ENCODE measurements around the gene POLG2. TPM values are rescaled to one million over a fixed set of nuclear protein-coding genes. Genes with fewer than 3 reads are reported as not detected.
A peak's percentile ranks its signal among the peaks of the same experiment; 100 is the strongest.

POLG2 gene
- total RNA-seq, 6 experiments from 2014 or later: 6.5 to 11.8 (median 7.3) TPM

DNA sequence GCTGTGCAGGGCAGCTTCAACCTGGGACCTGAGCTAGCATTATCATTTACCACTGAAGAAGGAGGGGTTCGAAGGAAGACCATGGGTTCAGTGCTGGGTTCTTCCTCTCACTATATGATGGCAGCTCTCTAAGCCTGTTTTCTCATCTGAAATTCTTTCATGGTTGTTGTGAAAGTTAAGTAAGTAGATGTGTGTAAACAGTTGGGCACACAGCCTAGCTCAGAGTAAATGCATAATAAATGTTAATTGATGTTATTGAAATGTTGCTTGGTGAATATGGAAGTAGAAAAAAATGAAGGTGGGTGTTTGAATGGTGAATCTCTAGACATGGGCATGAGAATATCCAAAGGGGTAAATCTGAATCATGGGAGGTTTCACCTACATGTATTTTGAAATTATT is 19.0 kb upstream of the POLG2 start:
- no peaks in the 10 kb centered on the region for H3K9me3 Mint-ChIP-seq
- TF ChIP-seq, protein P1, sequence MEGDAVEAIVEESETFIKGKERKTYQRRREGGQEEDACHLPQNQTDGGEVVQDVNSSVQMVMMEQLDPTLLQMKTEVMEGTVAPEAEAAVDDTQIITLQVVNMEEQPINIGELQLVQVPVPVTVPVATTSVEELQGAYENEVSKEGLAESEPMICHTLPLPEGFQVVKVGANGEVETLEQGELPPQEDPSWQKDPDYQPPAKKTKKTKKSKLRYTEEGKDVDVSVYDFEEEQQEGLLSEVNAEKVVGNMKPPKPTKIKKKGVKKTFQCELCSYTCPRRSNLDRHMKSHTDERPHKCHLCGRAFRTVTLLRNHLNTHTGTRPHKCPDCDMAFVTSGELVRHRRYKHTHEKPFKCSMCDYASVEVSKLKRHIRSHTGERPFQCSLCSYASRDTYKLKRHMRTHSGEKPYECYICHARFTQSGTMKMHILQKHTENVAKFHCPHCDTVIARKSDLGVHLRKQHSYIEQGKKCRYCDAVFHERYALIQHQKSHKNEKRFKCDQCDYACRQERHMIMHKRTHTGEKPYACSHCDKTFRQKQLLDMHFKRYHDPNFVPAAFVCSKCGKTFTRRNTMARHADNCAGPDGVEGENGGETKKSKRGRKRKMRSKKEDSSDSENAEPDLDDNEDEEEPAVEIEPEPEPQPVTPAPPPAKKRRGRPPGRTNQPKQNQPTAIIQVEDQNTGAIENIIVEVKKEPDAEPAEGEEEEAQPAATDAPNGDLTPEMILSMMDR (IDR thresholded peaks at IDR 0.05): no peak
- H3K36me3 Mint-ChIP-seq (ENCODE audit: low read depth): peaks cover 20% of the 10 kb centered on the region

DNA sequence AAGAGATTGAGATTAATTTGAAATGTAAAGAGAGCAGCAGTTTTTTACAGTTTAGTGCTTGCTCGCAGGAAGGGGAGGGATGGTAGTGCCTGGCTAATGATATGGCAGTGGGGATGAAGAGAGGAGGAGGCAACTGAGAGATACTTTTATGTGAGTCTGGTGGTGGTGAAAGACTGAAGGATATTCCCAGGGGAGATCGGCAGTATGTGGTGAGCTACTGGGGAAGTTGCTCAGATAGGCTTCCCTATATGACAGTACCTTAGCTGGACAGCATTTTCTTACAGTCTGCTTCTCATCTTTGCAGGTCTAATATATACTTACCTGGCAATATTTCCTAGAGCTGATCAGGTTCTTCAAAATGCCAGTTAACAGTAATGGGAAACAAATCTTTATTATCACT is 18.6 kb upstream of the POLG2 start:
- peaks cover 25% of the 10 kb centered on the region for H3K36me3 Mint-ChIP-seq (ENCODE audit: low read depth)
- H3K9me3 Mint-ChIP-seq: no peaks in the 10 kb centered on the region
- H3K27me3 Mint-ChIP-seq (ENCODE audit: insufficient read depth): peaks cover 2% of the 10 kb centered on the region; the same call in 1 of the 2 replicates
- no peak overlapping the region for H3K27ac Mint-ChIP-seq
- no peak for DNase-seq
- no peak overlapping the region for H3K4me3 Mint-ChIP-seq
- H3K4me1 Mint-ChIP-seq (ENCODE audit: low read depth): no peaks in the 10 kb centered on the region
- TF ChIP-seq, protein P1 (IDR thresholded peaks at IDR 0.05): no peak

More for the DNA sequence above, 19.0 kb upstream of the POLG2 start:
- Mint-ChIP-seq H3K27ac (peak overlapping the region; percentile 1; the same call in 1 of the 2 replicates), H3K27me3 (ENCODE audit: insufficient read depth) (peaks cover 2% of the 10 kb centered on the region; the same call in 1 of the 2 replicates), H3K4me3 (no peak overlapping the region), H3K4me1 (ENCODE audit: low read depth) (no peaks in the 10 kb centered on the region)
- DNase-seq: no peak

DNA sequence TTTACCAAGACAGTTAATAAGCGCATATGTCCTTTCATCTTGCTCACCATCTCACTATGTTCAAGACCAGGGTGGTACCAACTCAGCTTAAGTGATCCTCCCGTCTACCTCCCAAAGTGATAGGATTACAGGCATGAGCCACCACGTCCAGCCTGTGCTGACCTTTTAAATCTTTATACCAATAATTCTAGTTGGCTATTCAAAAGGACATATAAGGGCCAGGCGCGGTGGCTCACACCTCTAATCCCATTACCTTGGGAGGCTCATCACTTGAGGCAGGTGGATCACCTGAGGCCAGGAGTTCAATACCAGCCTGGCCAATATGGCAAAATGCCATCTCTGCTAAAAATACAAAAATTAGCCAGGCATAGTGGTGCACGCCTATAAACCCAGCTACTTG is 12.3 kb upstream of the POLG2 start:
- H3K36me3 Mint-ChIP-seq (ENCODE audit: low read depth): peaks cover 49% of the 10 kb centered on the region

DNA sequence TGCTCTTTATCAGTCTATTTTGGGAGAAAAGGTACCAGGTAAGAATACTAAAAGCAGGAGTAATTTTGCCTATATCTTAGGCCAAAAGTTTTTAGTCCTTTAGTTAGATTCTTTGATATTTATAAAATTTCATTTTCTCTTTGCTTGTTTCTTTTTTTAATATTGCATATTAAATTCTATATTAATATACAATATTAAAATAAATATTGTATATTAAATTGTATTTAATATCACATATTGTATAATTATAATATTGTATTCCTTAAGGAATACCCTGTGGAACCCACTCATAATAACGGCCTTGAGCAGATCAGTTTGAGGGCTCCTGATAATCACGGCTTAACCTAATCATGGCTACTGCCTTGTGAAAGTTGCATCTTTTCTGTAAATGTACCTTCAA is 11.8 kb upstream of the POLG2 start:
- peaks cover 9% of the 10 kb centered on the region; the same call in 1 of the 2 replicates for H3K9me3 Mint-ChIP-seq
- DNase-seq: no peak
- H3K36me3 Mint-ChIP-seq (ENCODE audit: low read depth): peaks cover 52% of the 10 kb centered on the region
- peaks cover 25% of the 10 kb centered on the region for H3K27me3 Mint-ChIP-seq (ENCODE audit: insufficient read depth)
- TF ChIP-seq, protein P1 (IDR thresholded peaks at IDR 0.05): no peak
- peaks cover 25% of the 10 kb centered on the region for H3K4me1 Mint-ChIP-seq (ENCODE audit: low read depth)
- peak overlapping the region; percentile 98 for H3K4me3 Mint-ChIP-seq
- H3K27ac Mint-ChIP-seq: no peak overlapping the region

More for the DNA sequence above, 12.3 kb upstream of the POLG2 start:
- H3K4me1 Mint-ChIP-seq (ENCODE audit: low read depth): peaks cover 20% of the 10 kb centered on the region
- H3K4me3 Mint-ChIP-seq: peak overlapping the region; percentile 37; the same call in 1 of the 2 replicates
- peaks cover 24% of the 10 kb centered on the region for H3K27me3 Mint-ChIP-seq (ENCODE audit: insufficient read depth)
- DNase-seq: no peak
- TF ChIP-seq, protein P1 (IDR thresholded peaks at IDR 0.05): no peak
- peaks cover 9% of the 10 kb centered on the region; the same call in 1 of the 2 replicates for H3K9me3 Mint-ChIP-seq
- no peak overlapping the region for H3K27ac Mint-ChIP-seq

DNA sequence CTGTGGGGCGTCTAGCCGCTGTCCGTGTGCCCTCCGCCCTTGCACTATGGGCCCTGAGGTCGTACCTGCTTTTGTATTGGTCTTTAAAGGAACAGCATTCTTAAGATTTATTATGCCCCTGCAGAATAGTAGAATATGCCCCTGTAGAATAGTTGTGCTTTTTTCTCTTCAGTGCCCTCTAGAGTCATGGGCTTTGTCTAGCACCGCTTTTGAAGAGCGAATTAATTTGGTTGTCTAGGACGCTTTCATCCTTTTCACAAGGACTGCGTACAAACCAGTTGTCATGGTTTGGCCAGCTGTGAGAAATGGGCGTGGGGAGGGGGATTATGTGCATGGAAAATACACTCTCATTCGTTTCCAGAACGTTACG is 10.5 kb upstream of the POLG2 start:
- Mint-ChIP-seq H3K27me3 (ENCODE audit: insufficient read depth) (peaks cover 25% of the 10 kb centered on the region), H3K27ac (peak overlapping the region; percentile 100), H3K4me3 (peak overlapping the region; percentile 98), H3K36me3 (ENCODE audit: low read depth) (peaks cover 60% of the 10 kb centered on the region), H3K4me1 (ENCODE audit: low read depth) (peaks cover 38% of the 10 kb centered on the region), H3K9me3 (peaks cover 9% of the 10 kb centered on the region; the same call in 1 of the 2 replicates)
- TF ChIP-seq, protein P1 (IDR thresholded peaks at IDR 0.05): peak; percentile 66
- peak; percentile 74 for DNase-seq
